GM19455 (cell line): ENCODE results near the gene CEP170B.
"Not testable (repeated sequence)": the region's sequence is repeated elsewhere in the genome, so short reads cannot be mapped to it uniquely, and the experiment has no call there.

Experiments used
- ATAC-seq: cut with Tn5 transposase; IDR thresholded peaks from one replicate; pipeline ENCODE4 v1.9.1; 2021; ENCODE audit not compliant: unreplicated experiment

CEP170B gene

DNA sequence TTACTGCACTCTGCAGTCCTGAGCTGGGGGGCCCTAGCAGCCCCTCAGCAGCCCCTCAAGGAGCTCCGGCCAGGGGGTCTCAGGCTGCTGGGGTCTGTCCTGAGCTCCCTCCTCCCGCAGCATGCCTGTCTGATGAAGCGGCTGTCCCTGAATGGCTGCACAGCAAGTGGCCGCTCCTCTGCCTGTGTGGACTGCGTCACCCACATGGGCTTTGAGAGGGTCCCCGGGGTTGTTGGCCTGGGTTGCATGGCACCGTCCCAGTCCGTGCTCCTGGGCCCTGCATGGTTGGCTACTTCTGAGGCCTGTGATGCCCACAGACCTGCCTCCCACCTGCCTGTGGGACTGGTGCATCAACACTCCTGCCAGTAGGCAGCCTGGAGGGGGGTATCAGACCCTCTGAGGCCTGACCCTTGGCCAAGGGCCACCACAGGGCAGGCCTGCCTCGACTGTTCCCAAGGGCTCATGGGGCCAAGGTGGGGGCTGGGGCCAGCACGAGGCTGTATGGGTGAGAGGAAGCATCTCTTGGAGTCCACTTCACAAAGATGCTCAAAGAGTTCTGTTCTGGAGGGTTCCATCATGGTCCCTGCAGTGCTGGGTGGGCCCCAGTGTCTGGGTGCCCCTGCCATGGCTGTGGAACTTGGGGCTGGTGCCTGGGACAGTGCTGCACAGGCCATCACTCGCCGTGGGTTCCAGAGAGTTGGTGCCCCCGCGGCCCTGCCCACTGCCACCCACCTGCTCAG lies 12.2 kb downstream of the CEP170B start:
- no peak for ATAC-seq

DNA sequence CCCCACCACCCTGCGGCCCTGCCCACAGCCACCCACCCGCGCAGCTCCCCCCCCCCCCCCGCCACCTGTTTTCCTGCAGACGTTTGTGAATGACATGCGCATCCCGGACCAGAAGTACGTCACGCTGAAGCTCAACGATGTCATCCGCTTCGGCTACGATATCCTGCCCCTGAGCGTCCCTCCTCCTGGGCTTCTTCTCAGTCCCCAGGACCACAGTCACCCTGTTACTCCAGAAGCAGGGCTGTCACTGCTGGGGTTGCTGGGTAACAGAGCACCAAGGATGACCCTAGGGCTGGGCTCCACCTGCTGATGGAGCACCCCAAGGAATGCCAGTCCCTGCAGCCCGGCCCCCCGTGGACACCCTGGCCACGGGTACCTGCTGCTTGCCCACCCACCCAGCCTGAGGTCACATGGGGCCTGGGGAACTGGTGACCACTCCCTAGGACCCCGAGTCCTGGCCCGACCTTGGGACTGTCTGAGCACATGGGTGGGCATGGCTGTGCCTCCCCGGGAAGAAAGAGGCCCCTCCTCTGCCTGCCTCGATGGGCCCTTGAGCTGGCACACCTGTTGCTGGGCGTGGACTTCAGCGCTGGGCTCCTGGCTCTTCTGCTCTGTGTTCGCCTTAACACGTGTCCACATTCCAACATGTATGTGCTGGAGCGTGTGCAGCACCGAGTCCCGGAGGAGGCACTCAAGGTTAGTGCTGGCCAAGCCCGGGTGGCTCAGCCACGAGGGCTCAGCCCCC lies 12.9 kb downstream of the CEP170B start:
- ATAC-seq = no peak

DNA sequence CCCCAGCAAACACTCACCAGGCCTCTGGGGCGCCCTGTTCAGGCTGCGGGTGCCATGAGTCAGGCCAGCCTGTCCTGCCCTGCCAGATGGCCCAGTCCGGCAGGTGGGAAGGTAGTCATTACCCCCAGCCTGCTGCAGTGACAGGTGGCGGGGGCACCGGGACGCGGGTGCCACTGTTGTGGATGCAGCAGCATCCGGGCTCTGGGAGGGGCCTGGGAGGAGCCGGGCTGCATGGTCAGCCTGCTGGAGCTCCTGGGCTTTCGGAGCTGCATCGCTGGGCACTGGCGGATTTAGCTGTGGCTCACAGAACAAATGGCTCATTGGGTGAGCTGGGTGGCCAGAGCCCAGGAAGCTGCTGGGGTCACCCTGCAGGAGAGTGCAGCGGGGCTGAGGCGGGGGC lies 13.5 kb downstream of the CEP170B start:
- ATAC-seq = no peak

DNA sequence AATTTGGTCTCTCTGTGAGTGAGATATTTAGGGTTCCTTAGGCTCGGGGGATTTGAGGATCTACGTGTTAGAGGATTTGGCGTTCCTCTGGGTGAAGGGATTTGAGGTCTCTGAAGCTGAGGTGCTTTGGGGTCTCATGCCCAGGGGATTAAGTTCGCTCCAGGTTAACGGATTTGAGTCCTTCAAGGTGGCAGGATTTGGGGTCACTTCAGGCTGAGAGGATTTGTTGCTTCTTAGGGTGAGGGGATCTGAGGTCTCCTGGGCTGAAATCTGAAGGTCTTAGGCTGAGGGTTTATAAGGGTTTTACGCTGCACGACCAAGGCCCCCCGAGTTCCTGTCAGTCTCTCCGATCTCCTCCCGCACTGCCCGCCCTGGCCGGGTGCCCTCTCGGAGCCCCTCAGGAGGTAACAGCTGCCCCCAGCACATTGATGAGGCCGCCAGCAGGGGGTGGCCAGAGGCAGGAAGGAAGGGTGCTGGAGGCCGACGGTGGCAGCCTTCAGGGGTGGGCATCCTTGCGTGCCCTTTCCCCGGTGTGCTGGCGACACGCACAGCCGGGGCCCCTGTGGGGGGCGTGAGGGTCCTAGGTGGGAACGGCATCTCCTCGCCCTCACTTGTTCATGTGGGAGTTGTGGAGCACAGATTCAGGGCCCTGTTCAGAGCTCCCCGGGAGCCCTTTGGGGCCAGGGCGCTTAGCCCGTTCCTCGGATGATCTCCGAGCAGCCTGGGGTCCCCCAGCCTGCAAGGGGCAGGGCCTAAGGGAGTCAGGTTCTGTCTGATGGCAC lies 14.3 kb downstream of the CEP170B start:
- ATAC-seq = no peak

DNA sequence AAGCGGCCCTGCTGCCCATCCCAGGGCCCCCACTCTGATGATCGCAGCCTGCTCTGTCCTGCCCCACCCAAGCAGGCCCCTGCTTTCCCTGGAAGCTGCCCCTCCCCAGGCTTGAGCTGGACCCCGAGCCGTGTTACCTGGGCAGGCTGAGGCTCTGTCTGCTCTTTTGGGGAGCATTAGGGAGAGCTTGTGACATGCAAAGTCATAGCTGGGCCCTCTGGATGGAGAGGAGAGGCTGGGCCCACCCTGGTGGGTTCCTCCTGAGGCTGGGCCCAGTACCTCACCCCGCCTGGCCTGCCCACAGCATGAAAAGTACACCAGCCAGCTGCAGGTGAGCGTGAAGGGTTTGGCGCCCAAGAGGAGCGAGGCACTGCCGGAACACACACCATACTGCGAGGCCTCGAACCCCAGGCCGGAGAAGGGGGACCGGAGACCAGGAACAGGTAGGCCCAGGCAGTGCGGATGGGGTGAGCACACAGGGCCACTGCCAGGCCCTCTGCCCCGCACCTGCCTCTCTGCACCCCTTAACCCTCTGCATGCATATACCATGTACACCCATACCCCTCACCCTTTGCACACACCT lies 15.0 kb downstream of the CEP170B start:
- no peak for ATAC-seq

DNA sequence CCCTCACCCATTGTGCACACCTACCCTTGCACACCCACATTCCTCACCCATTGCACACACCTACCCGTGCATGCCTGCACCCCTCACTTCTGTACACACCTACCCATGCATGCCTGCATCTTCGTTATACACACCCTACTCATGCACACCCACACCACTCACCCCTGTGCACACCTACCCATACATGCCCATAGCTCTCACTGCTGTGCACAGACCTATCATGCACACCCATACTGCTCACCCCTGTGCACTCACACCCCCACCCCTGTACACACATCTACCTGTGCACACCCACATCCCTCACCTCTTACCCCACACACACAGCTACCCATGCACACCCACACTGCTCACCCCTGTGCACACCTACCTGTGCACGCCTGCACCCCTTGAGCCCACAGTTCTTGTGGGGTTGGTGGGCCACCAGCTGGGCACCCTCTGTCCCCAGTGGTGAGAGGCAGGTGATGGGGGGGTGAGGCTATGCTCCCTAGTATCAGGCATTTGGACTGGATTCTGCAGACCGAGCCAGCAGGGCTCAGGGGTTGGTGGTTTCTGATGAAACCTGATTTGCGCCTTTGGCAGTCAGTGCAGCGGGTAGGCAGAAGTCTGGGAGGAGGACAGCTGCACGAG lies 15.6 kb downstream of the CEP170B start:
- no peak for ATAC-seq

DNA sequence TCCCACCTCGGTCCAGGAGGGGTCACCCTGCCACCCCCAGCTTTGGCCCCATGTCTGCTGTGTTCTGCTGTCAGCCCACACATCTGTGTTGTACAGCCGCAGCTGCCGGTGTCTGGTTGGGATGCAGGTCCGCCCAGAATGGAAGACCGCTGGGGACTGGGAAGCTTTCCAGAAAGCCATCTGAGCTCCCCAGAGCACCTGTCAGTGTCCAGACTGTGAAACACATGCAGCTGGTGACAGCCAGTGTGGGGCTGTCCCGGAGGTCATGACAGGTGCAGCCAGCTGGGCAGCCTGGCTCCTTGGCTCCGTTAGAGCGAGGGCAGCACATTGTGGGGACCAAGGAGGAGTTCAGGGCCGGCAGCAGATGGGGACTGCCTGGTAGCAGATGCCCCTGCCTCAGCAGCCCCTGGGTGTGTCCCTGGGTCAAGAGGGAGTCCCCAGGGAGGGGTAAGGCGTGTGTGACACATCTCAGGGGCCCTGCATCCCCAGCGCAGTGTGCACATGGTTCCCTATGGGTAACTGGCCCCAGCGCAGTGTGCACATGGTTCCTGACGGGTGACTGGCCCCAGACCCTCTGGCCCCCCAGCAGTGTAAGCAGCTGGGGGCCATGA lies 16.4 kb downstream of the CEP170B start:
- no peak for ATAC-seq

DNA sequence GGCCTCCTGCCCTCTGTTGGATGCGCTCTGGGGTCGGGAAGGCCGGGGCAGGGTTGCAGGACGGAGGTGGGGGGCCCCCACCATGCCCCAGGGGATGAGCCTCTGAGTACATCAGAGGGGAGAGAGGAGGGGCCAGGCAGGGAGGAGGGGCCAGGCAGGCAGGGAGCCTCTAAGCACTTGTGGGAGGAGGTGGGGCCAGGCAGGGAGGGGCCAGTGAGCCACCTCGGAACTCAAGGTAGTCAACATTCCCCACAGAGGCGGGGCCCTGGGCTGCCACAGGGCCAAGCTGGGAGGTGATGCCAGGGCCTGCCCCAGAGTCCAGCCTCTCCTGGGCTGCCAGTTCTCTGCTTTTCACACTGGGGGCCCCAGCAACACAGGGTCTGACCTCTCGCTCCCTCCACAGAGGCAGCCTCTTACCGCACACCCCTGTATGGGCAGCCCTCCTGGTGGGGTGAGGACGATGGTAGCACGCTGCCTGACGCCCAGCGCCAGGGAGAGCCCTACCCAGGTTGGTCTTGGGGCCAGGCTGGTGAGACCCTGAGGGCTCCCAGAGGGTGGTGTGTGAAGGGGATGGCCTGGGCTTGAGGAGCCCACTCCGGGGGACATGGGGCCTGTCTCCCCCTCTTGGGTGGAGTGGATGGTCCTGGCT lies 17.4 kb downstream of the CEP170B start:
- ATAC-seq = no peak

DNA sequence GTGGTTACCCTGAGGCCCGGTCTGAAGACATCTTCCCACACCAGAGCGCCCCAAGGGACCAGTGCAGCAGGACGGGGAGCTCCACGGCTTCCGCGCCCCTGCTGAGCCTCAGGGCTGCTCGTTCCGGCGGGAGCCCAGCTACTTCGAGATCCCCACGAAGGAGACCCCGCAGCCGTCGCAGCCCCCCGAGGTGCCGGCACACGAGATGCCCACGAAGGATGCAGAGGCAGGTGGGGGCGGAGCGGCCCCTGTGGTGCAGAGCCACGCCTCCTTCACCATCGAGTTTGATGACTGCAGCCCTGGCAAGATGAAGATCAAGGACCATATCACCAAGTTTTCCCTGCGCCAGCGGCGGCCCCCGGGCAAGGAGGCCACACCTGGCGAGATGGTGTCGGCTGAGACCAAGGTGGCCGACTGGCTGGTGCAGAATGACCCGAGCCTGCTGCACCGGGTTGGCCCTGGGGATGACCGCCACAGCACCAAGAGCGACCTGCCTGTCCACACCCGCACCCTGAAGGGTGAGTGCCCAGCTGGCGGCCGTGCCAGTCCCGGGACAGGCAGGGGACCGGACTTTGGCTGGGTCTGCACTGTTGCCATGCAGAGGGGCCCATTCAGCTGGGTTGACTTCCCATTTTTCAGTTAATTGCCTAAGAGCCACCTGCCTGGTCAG lies 18.1 kb downstream of the CEP170B start:
- ATAC-seq = no peak

DNA sequence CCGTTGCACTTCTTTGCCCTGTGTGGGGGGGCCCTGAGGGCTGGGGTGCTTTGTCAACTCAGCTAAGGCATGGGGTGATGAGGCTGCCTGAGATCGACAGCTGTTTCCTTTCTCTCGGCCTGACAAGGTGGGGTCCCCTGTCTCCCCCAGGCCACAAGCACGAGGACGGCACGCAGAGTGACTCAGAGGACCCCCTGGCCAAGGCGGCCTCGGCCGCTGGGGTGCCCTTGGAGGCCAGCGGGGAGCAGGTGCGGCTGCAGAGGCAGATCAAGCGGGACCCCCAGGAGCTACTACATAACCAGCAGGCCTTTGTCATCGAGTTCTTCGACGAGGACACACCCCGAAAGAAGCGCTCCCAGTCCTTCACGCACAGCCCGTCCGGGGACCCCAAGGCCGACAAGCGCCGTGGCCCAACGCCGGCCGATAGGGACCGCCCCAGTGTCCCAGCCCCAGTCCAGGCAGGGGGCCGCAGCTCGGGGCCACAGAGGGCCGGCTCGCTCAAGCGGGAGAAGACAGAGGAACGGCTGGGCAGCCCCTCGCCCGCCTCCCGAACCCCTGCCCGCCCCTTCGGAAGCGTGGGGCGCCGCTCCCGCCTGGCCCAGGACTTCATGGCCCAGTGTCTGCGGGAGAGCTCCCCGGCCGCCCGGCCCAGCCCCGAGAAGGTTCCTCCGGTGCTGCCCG lies 18.8 kb downstream of the CEP170B start:
- ATAC-seq = no peak

DNA sequence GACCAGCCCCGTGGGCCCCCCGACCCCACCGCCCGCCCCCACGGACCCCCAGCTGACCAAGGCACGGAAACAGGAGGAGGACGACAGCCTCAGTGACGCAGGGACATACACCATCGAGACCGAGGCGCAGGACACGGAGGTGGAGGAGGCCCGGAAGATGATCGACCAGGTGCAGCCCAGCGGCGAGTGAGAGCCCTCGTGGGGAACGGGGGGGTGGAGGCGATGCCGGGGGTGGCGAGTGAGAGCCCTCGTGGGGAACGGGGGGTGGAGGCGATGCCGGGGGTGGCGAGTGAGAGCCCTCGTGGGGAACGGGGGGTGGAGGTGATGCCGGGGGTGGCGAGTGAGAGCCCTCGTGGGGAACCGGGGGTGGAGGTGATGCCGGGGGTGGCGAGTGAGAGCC lies 19.3 kb downstream of the CEP170B start:
- ATAC-seq = not testable (repeated sequence)

DNA sequence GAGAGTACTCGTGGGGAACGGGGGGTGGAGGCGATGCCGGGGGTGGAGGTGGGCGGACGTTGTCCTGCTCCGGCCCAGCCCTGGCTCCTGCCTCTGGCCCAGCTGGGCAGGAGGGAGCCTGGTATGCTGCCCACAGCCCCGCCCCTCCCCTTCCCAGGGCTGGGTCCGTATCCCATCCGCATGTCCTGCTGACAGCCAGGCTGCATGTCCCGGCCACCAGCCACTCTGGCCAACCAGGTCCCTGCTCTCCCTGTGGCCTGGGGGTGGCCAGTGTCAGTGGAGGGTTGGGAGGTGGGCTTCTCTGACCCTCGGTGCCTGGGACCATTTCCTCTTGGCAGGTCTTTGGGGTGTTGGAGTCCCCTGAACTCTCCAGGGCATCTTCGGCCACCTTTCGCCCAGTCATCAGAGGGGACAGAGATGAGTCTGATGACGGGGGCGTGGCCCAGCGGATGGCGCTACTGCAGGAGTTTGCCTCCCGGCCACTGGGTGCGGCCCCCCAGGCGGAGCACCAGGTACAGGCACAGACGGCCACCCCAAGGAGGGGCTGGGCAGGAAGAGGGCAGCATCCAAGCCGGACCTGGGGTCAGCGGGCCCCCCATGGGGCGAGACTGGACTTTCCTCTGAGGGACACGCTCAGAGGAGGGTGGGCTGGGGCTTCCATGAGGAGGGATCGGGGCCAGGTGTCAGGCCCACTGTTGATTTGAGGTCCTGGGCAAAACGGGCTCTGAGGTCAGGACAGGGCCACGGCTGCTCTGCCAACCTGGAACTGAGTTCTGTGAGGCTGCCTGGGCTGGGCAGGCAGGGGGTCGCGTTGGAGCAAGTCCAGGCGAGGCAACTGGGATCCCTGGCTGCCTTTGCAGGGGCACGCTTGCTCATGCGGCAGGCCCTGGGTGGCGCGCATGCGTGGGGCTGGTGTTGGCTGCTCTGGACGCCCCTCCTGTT lies 20.2 kb downstream of the CEP170B start:
- ATAC-seq = no peak

DNA sequence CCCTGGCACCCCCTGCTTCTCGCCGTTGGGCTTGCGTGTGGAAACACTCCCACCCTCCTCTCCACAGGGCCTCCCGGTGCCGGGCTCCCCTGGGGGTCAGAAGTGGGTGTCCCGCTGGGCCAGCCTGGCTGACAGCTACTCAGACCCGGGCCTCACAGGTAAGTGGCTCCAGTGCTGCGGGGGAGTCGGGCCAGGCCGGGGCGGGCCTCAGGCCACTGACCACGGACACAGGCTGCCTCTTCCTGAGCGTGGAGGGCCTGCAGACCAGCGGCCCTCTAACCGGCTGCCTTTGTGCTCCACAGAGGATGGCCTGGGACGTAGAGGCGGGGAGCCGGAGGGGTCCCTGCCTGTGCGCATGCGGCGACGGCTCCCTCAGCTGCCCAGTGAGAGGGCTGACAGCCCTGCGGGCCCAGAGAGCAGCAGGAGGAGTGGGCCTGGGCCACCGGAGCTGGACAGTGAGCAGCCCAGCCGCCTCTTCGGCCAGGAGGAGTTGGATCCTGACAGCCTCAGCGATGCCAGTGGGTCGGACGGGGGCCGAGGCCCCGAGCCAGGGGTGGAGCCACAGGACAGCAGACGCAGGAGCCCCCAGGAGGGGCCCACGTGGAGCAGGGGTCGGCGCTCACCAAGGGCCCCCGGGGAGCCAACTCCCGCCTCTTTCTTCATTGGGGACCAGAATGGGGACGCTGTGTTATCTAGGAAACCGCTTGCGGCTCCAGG lies 21.1 kb downstream of the CEP170B start:
- ATAC-seq = no peak

DNA sequence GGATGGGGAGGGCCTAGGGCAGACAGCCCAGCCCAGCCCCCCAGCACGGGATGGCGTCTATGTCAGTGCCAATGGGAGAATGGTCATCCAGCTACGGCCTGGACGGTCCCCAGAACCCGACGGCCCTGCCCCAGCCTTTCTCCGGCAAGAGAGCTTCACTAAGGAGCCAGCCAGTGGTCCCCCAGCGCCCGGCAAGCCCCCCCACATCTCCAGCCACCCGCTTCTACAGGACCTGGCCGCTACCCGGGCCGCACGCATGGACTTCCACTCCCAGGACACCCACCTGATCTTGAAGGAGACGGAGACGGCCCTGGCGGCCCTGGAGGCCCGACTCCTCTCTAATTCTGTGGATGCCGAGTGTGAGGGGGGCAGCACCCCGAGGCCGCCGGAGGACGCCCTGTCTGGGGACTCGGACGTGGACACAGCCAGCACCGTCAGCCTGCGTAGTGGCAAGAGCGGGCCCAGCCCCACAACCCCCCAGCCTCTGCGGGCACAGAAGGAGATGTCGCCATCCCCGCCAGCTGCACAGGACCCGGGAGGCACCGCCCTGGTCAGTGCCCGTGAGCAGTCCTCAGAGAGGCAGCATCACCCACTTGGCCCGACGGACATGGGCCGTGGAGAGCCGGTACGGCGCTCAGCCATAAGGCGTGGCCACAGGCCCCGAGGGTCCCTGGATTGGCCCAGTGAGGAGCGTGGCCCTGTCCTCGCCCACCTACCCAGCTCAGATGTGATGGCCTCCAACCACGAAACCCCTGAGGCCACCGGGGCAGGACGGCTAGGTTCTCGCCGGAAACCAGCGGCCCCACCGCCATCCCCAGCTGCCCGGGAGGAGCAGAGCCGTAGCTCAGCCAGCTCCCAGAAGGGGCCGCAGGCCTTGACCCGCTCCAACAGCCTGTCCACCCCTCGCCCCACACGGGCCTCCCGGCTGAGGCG lies 21.9 kb downstream of the CEP170B start:
- ATAC-seq = no peak

DNA sequence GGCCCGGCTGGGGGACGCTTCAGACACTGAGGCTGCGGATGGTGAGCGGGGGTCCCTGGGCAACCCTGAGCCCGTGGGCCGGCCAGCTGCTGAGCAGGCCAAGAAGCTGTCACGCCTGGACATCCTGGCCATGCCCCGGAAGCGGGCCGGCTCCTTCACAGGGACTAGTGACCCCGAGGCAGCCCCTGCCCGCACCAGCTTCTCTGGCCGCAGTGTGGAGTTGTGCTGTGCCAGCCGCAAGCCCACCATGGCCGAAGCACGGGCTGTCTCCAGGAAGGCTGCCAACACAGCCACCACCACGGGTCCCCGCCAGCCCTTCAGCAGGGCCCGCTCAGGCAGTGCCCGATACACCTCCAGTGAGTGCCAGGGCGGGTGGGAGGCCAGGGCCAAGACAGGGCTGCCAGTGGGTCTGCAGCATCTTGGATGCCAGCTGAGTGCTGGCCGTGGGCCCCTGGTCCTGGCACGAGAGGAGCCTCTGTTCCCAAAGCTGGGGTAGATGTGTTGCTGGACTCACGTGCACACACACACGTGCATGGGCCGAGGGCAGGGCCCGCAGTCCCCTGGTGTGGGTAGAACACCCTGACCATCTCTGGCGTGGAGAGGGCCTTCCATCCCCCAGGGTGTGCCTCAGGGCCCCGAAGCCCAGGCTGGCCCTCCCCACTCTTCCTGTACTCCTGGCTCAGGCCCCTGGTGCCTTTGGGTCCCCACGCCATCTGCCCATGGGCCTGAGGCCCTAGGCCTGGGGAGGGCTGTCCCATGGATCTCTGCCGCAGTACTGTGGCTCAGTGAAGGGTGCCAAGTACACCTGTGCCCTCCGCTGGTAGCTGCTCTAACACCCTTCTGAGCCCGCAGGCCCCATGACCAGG lies 22.8 kb downstream of the CEP170B start:
- ATAC-seq = no peak
